GM20431 (cell line): ENCODE data around the gene CNOT10.
"Not testable (repeated sequence)": the region's sequence is repeated elsewhere in the genome, so short reads cannot be mapped to it uniquely, and the experiment has no call there.

Experiments
- in situ Hi-C: fragments of 300-500 bp; cut with MseI, MboI; formaldehyde crosslinking; loops from one replicate; pipeline ENCODE4 v1.15.0; 2020; ENCODE audit warnings: low sequenced_read_pairs; ENCODE audit not compliant: unreplicated experiment

The CNOT10 gene

GRCh38 chr3:32684800-32685542, at the start of gene CNOT10:
Gene CNOT10, plus strand, starts transcription at chr3:32685188. Its CDS starts 273 bp downstream, at chr3:32685461.
- in situ Hi-C loops = no loop called here

- in situ Hi-C loops = no loop called here
These were observed 44.0 kb upstream of the CNOT10 start for GRCh38 chr3:32640939-32641338.

GRCh38 chr3:32641356-32641755, 43.6 kb upstream of the CNOT10 start:
- in situ Hi-C loops = no loop called here

- in situ Hi-C loops = no loop called here
These were observed 41.6 kb upstream of the CNOT10 start for GRCh38 chr3:32643354-32643753.

GRCh38 chr3:32643816-32644215, 41.2 kb upstream of the CNOT10 start:
- in situ Hi-C loops = no loop called here

GRCh38 chr3:32644380-32644779, 40.6 kb upstream of the CNOT10 start:
- in situ Hi-C loops = no loop called here

GRCh38 chr3:32646761-32647160, 38.2 kb upstream of the CNOT10 start:
- in situ Hi-C loops = no loop called here

- in situ Hi-C loops = not testable (repeated sequence)
These were observed 32.5 kb upstream of the CNOT10 start for GRCh38 chr3:32652337-32653100.

GRCh38 chr3:32655167-32655566, 29.8 kb upstream of the CNOT10 start:
- in situ Hi-C loops = no loop called here

GRCh38 chr3:32660634-32661033, 24.4 kb upstream of the CNOT10 start:
- in situ Hi-C loops = loop anchor here (10.0 kb wide), 1 partner anchor 156 kb away; the partner anchor contains the start of gene CMTM6

- in situ Hi-C loops = loop anchor here (10.0 kb wide), 1 partner anchor 158 kb away; the partner anchor contains the start of gene CMTM6
These were observed 22.3 kb upstream of the CNOT10 start for GRCh38 chr3:32662647-32663046.

- in situ Hi-C loops = loop anchor here (10.0 kb wide), 1 partner anchor 160 kb away; the partner anchor contains the start of gene CMTM6
These were observed 20.3 kb upstream of the CNOT10 start for GRCh38 chr3:32664630-32665075.

- in situ Hi-C loops = loop anchor here (10.0 kb wide), 1 partner anchor 162 kb away; the partner anchor contains the start of gene CMTM6
These were observed 17.9 kb upstream of the CNOT10 start for GRCh38 chr3:32667072-32667582.

GRCh38 chr3:32669226-32669625, 15.8 kb upstream of the CNOT10 start:
- in situ Hi-C loops = loop anchor here (10.0 kb wide), 1 partner anchor 164 kb away; the partner anchor contains the start of gene CMTM6

- in situ Hi-C loops = not testable (repeated sequence)
These were observed 11.3 kb upstream of the CNOT10 start for GRCh38 chr3:32673730-32674129.

GRCh38 chr3:32675164-32675563, 9.8 kb upstream of the CNOT10 start:
- in situ Hi-C loops = no loop called here

- in situ Hi-C loops = no loop called here
These were observed 9.3 kb upstream of the CNOT10 start for GRCh38 chr3:32675650-32676049.

- in situ Hi-C loops = no loop called here
These were observed 3.2 kb upstream of the CNOT10 start for GRCh38 chr3:32681811-32682210.

- in situ Hi-C loops = no loop called here
These were observed 774 bp upstream of the CNOT10 start for GRCh38 chr3:32684029-32684799.
